Measurements from ENCODE around the gene APOOL. TPM values are rescaled to one million over a fixed set of nuclear protein-coding genes. Genes with fewer than 3 reads are reported as not detected.
"Not testable (repeated sequence)": the region's sequence is repeated elsewhere in the genome, so short reads cannot be mapped to it uniquely, and the experiment has no call there.

Gene APOOL
- total RNA-seq, 2 donors from 2014 or later: 6.2 to 9.9 TPM

DNA sequence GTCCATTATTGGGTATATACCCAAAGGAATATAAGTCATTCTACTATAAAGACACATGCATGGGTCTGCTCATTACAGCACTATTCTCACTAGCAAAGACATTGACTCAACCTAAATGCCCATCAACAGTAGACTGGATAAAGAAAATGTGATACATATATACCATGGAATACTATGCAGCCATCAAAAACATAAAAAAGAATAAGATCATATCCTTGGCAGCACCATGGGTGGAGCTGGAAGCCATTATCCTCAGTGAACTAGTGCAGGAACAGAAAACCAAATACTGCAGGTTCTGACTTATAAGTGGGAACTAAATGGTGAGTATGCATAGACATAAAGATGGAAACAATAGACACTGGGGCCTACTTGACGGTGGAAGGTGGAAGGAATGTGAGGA is 2.3 kb upstream of the APOOL start:
- DNase-seq: no peak
- Histone ChIP-seq H3K27ac (no peak overlapping the region), H3K36me3 (replicated peaks in 1 of 2; ENCODE audit: insufficient read depth in 1 of 2, low read depth in 2 of 2) (no peaks in the 10 kb centered on the region), H3K4me1 (peaks cover 4% of the 10 kb centered on the region), H3K9me3 (no peaks in the 10 kb centered on the region), H3K4me3 (no peak overlapping the region), H3K27me3 (no peaks in the 10 kb centered on the region)
- 75 to 87% methylated on average over 1 of the region's 1 CpG for WGBS, 2 donors
- no peak for TF ChIP-seq POLR2A (IDR thresholded peaks at IDR 0.05)
- TF ChIP-seq CTCF (IDR thresholded peaks at IDR 0.05): no peak
- intact Hi-C loops (cut with DNase I): no loop called here
- ATAC-seq: no peak

- Histone ChIP-seq H3K4me1 (peaks cover 4% of the 10 kb centered on the region), H3K4me3 (peak overlapping the region; percentile 5 to 50), H3K27ac (peak overlapping the region; percentile 42 to 81 (median 77)), H3K36me3 (replicated peaks in 1 of 2; ENCODE audit: insufficient read depth in 1 of 2, low read depth in 2 of 2) (no peaks in the 10 kb centered on the region), H3K27me3 (no peaks in the 10 kb centered on the region), H3K9me3 (no peaks in the 10 kb centered on the region)
- intact Hi-C loops (cut with DNase I): no loop called here
- DNase-seq (peak in 2 of 4 donors; percentile 2 to 12), ATAC-seq (peak; percentile 13)
- TF ChIP-seq POLR2A (IDR thresholded peaks at IDR 0.05) (no peak), CTCF (IDR thresholded peaks at IDR 0.05) (no peak)
- 1 to 3% methylated on average over 11 of the region's 11 CpGs for WGBS, 2 donors
Observed at GRCh38 chrX:85004255-85004654, 578 bp downstream of the APOOL start.

GRCh38 chrX:85012098-85012497 is 8.4 kb downstream of the APOOL start:
- TF ChIP-seq CTCF (IDR thresholded peaks at IDR 0.05): no peak
- TF ChIP-seq POLR2A (IDR thresholded peaks at IDR 0.05): no peak
- Histone ChIP-seq H3K9me3 (no peaks in the 10 kb centered on the region), H3K27me3 (no peaks in the 10 kb centered on the region), H3K4me3 (no peak overlapping the region), H3K36me3 (replicated peaks in 1 of 2; ENCODE audit: insufficient read depth in 1 of 2, low read depth in 2 of 2) (no peaks in the 10 kb centered on the region), H3K4me1 (no peaks in the 10 kb centered on the region), H3K27ac (no peak overlapping the region)
- DNase-seq (no peak), ATAC-seq (no peak)
- intact Hi-C loops (cut with DNase I): no loop called here
- 69 to 75% methylated on average over 2 of the region's 2 CpGs for WGBS, 2 donors

DNA sequence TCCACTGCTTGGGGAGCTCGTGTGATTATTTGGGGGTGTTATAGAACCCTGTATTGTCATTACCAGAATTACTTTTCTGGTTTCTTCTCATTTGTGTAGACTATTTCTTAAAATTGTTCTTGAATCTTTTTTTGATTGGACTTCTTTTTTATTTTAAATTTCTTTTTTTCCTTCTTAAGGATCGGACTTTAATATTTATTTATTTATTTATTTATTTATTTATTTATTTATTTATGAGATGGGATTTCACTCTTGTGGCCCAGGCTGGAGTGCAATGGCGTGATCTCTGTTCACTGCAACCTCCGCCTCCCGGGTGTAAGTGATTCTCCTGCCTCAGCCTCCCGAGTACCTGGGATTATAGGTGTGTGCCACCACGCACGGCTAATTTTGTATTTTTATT is 11.7 kb downstream of the APOOL start:
- intact Hi-C loops (cut with DNase I); H3K4me1 ChIP-seq; H3K9me3 ChIP-seq; H3K4me3 ChIP-seq; DNase-seq; H3K36me3 ChIP-seq (replicated peaks in 1 of 2; ENCODE audit: insufficient read depth in 1 of 2, low read depth in 2 of 2); H3K27me3 ChIP-seq; H3K27ac ChIP-seq; ATAC-seq: not testable (repeated sequence)
- 90 to 98% methylated on average over 8 of the region's 8 CpGs for WGBS, 2 donors

DNA sequence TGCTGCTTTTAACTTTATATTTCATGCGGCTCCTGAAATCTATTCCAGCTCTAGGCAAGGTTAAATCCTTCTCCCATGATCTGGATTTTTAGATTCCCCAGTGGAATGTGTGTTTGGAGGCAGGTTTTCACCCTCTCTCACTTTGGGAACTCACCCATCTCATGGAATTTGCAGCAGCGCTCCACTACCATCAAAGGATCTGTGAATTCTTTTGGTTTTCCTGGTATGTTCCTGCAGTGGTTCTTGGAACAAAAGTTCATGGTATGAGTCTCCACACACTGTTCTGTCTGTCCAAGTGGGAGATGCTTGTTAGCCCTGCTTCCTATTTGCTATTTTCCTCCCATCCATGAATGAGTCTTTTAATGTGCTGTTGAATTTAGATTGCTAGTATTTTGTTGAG is 14.0 kb downstream of the APOOL start:
- intact Hi-C loops (cut with DNase I): no loop called here
- 88 to 91% methylated on average over 2 of the region's 2 CpGs for WGBS, 2 donors

More for the DNA sequence above, 14.0 kb downstream of the APOOL start:
- H3K27ac ChIP-seq: no peak overlapping the region
- no peaks in the 10 kb centered on the region for H3K4me1 ChIP-seq
- H3K27me3 ChIP-seq: no peaks in the 10 kb centered on the region
- no peak for DNase-seq
- H3K36me3 ChIP-seq (replicated peaks in 1 of 2; ENCODE audit: insufficient read depth in 1 of 2, low read depth in 2 of 2): no peaks in the 10 kb centered on the region
- no peaks in the 10 kb centered on the region for H3K9me3 ChIP-seq
- no peak for ATAC-seq
- no peak for TF ChIP-seq CTCF (IDR thresholded peaks at IDR 0.05)
- no peak for TF ChIP-seq POLR2A (IDR thresholded peaks at IDR 0.05)
- H3K4me3 ChIP-seq: no peak overlapping the region

All from body of pancreas (tissue), 4 donors.